WTC11 (cell line): Measurements from ENCODE around the gene BEND3.

Source experiments
- NR3C1 ChIP-seq: sonication (generic); formaldehyde crosslinking; conservative IDR thresholded peaks from 2 replicates; pipeline ENCODE4 v1.8.1; 2023; ENCODE audit warnings: low read depth, mild to moderate bottlenecking, missing genetic modification reagents
- TF ChIP-seq, protein P1 (sequence below): fragments of 200-600 bp; IDR thresholded peaks from 2 replicates; pipeline ENCODE4 v1.8.0; 2022; ENCODE audit warnings: antibody characterized with exemption
- TF ChIP-seq, protein P2 (sequence below): fragments of 250-450 bp; sonication (Bioruptor Pico); IDR thresholded peaks from 2 replicates; pipeline ENCODE4 v1.9.0; 2021; ENCODE audit warnings: mild to moderate bottlenecking
- TF ChIP-seq, protein P3 (sequence below): fragments of 250-450 bp; sonication (Bioruptor Pico); IDR thresholded peaks from 2 replicates; pipeline ENCODE4 v1.9.0; 2021; ENCODE audit warnings: mild to moderate bottlenecking
- TF ChIP-seq, protein P4 (sequence below): sonication (generic); formaldehyde crosslinking; IDR thresholded peaks from 2 replicates; pipeline ENCODE4 v1.8.0; 2022; ENCODE audit warnings: mild to moderate bottlenecking, missing genetic modification reagents
- TF ChIP-seq, protein P5 (sequence below): sonication (generic); formaldehyde crosslinking; IDR thresholded peaks from 2 replicates; pipeline ENCODE4 v1.8.0; 2022; ENCODE audit warnings: mild to moderate bottlenecking, missing genetic modification reagents

DNA sequence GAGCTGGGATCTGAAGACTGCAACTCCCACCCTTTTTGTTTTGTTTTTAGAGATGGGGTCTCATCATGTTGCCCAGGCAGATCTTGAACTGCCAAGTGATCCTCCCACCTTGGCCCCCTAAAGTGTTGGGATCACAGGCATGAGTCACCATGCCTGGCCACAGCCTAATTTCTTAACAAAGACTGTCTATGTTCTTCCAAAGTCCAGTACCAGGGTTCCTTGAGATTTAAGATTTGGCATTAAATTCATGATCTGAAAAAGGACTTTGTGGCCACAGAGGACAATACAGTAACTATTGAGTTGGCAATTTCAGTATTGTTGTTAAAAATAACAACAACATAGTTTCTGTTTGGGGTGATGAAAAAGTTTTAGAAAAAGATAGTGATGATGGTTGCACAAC lies 28.7 kb upstream of the BEND3 start:
- TF ChIP-seq, protein P1, sequence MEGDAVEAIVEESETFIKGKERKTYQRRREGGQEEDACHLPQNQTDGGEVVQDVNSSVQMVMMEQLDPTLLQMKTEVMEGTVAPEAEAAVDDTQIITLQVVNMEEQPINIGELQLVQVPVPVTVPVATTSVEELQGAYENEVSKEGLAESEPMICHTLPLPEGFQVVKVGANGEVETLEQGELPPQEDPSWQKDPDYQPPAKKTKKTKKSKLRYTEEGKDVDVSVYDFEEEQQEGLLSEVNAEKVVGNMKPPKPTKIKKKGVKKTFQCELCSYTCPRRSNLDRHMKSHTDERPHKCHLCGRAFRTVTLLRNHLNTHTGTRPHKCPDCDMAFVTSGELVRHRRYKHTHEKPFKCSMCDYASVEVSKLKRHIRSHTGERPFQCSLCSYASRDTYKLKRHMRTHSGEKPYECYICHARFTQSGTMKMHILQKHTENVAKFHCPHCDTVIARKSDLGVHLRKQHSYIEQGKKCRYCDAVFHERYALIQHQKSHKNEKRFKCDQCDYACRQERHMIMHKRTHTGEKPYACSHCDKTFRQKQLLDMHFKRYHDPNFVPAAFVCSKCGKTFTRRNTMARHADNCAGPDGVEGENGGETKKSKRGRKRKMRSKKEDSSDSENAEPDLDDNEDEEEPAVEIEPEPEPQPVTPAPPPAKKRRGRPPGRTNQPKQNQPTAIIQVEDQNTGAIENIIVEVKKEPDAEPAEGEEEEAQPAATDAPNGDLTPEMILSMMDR, result no peak
- TF ChIP-seq NR3C1 (CRISPR knock-in tag), result no peak
- TF ChIP-seq, protein P2, sequence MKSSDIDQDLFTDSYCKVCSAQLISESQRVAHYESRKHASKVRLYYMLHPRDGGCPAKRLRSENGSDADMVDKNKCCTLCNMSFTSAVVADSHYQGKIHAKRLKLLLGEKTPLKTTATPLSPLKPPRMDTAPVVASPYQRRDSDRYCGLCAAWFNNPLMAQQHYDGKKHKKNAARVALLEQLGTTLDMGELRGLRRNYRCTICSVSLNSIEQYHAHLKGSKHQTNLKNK (CRISPR knock-in tag), result no peak
- TF ChIP-seq, protein P3, sequence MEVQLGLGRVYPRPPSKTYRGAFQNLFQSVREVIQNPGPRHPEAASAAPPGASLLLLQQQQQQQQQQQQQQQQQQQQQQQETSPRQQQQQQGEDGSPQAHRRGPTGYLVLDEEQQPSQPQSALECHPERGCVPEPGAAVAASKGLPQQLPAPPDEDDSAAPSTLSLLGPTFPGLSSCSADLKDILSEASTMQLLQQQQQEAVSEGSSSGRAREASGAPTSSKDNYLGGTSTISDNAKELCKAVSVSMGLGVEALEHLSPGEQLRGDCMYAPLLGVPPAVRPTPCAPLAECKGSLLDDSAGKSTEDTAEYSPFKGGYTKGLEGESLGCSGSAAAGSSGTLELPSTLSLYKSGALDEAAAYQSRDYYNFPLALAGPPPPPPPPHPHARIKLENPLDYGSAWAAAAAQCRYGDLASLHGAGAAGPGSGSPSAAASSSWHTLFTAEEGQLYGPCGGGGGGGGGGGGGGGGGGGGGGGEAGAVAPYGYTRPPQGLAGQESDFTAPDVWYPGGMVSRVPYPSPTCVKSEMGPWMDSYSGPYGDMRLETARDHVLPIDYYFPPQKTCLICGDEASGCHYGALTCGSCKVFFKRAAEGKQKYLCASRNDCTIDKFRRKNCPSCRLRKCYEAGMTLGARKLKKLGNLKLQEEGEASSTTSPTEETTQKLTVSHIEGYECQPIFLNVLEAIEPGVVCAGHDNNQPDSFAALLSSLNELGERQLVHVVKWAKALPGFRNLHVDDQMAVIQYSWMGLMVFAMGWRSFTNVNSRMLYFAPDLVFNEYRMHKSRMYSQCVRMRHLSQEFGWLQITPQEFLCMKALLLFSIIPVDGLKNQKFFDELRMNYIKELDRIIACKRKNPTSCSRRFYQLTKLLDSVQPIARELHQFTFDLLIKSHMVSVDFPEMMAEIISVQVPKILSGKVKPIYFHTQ (CRISPR knock-in tag), result no peak
- TF ChIP-seq, protein P4, sequence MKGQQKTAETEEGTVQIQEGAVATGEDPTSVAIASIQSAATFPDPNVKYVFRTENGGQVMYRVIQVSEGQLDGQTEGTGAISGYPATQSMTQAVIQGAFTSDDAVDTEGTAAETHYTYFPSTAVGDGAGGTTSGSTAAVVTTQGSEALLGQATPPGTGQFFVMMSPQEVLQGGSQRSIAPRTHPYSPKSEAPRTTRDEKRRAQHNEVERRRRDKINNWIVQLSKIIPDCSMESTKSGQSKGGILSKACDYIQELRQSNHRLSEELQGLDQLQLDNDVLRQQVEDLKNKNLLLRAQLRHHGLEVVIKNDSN (CRISPR knock-in tag), result no peak
- TF ChIP-seq, protein P5, sequence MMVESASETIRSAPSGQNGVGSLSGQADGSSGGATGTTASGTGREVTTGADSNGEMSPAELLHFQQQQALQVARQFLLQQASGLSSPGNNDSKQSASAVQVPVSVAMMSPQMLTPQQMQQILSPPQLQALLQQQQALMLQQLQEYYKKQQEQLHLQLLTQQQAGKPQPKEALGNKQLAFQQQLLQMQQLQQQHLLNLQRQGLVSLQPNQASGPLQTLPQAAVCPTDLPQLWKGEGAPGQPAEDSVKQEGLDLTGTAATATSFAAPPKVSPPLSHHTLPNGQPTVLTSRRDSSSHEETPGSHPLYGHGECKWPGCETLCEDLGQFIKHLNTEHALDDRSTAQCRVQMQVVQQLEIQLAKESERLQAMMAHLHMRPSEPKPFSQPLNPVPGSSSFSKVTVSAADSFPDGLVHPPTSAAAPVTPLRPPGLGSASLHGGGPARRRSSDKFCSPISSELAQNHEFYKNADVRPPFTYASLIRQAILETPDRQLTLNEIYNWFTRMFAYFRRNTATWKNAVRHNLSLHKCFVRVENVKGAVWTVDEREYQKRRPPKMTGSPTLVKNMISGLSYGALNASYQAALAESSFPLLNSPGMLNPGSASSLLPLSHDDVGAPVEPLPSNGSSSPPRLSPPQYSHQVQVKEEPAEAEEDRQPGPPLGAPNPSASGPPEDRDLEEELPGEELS (CRISPR knock-in tag), result no peak
